Suprapubic skin (tissue), 4 donors: Measurements from ENCODE around the gene CNTF.

Experiments
- EP300 ChIP-seq: sonication (generic); formaldehyde crosslinking; IDR thresholded peaks from one replicate; pipeline ENCODE4 v1.6.1; 2017; ENCODE audit warnings: antibody characterized with exemption
- POLR2AphosphoS5 ChIP-seq, 3 donors: sonication (generic); formaldehyde crosslinking; IDR thresholded peaks; one replicate each; pipeline ENCODE4 v1.6.1; 2017; ENCODE audit warnings: antibody characterized with exemption in 3 of 3
- TF ChIP-seq, protein P1 (sequence below), 2 donors: fragments of 200-600 bp in 1 of 2; fragments of 450-650 bp in 1 of 2; sonication (generic) in 1 of 2; IDR thresholded peaks; one replicate each; pipeline ENCODE4 v1.5.1; 2016 to 2019; ENCODE audit warnings: antibody characterized with exemption in 2 of 2, mild to moderate bottlenecking in 1 of 2, moderate library complexity in 1 of 2

DNA sequence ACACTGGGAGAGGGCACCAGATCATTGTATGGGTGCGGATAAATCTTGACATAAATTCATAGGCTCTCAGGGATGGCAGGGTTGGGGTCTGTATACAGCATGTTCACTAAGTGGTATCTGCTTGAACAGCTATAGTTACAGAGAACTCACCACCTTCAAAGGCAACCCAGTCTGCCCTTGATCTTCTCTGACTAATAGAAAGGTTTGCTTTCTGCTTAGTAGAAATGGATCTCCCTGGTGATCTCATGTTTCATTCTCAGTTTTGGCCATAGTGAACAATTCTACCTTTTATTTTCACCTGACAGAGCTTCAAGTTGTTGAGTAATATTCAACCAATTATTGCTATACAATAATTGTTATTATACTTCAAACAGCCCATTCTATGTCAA, 32.4 kb downstream of the CNTF start:
- TF ChIP-seq, protein P1, sequence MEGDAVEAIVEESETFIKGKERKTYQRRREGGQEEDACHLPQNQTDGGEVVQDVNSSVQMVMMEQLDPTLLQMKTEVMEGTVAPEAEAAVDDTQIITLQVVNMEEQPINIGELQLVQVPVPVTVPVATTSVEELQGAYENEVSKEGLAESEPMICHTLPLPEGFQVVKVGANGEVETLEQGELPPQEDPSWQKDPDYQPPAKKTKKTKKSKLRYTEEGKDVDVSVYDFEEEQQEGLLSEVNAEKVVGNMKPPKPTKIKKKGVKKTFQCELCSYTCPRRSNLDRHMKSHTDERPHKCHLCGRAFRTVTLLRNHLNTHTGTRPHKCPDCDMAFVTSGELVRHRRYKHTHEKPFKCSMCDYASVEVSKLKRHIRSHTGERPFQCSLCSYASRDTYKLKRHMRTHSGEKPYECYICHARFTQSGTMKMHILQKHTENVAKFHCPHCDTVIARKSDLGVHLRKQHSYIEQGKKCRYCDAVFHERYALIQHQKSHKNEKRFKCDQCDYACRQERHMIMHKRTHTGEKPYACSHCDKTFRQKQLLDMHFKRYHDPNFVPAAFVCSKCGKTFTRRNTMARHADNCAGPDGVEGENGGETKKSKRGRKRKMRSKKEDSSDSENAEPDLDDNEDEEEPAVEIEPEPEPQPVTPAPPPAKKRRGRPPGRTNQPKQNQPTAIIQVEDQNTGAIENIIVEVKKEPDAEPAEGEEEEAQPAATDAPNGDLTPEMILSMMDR (IDR thresholded peaks at IDR 0.05) = no peak
- TF ChIP-seq EP300 (no peak), POLR2AphosphoS5 (IDR thresholded peaks at IDR 0.05) (no peak)
